GM19372 (cell line): ENCODE measurements around the gene EMX2.
"Not testable (repeated sequence)": the region's sequence is repeated elsewhere in the genome, so short reads cannot be mapped to it uniquely, and the experiment has no call there.

Source experiments
- ATAC-seq: cut with Tn5 transposase; IDR thresholded peaks from one replicate; pipeline ENCODE4 v1.9.1; 2021; ENCODE audit warnings: mild to moderate bottlenecking, low read depth, moderate library complexity; ENCODE audit not compliant: unreplicated experiment

The EMX2 gene

GRCh38 chr10:117554241-117554814 lies 11.8 kb downstream of the EMX2 start:
- ATAC-seq = no peak

- ATAC-seq = no peak
These were observed 12.5 kb downstream of the EMX2 start for GRCh38 chr10:117555017-117555416.

- ATAC-seq = no peak
These were observed 13.3 kb downstream of the EMX2 start for GRCh38 chr10:117555863-117556262.

- ATAC-seq = no peak
These were observed 13.8 kb downstream of the EMX2 start for GRCh38 chr10:117556356-117556755.

- ATAC-seq = no peak
These were observed 17.2 kb downstream of the EMX2 start for GRCh38 chr10:117559712-117560111.

- no peak for ATAC-seq
These were observed 18.4 kb downstream of the EMX2 start for GRCh38 chr10:117560942-117561341.

GRCh38 chr10:117562220-117562619 lies 19.7 kb downstream of the EMX2 start:
- no peak for ATAC-seq

GRCh38 chr10:117562896-117563737 lies 20.6 kb downstream of the EMX2 start:
- ATAC-seq = no peak

GRCh38 chr10:117563780-117564179 lies 21.2 kb downstream of the EMX2 start:
- ATAC-seq = no peak

GRCh38 chr10:117565068-117565467 lies 22.5 kb downstream of the EMX2 start:
- ATAC-seq = no peak

- no peak for ATAC-seq
These were observed 25.8 kb downstream of the EMX2 start for GRCh38 chr10:117568334-117568733.

GRCh38 chr10:117569610-117570390 lies 27.3 kb downstream of the EMX2 start:
- no peak for ATAC-seq

GRCh38 chr10:117570880-117571279 lies 28.3 kb downstream of the EMX2 start:
- ATAC-seq = no peak

- no peak for ATAC-seq
These were observed 32.1 kb downstream of the EMX2 start for GRCh38 chr10:117574498-117575146.

- no peak for ATAC-seq
These were observed 35.9 kb downstream of the EMX2 start for GRCh38 chr10:117578490-117578889.

- ATAC-seq = no peak
These were observed 36.5 kb downstream of the EMX2 start for GRCh38 chr10:117578999-117579590.

GRCh38 chr10:117581961-117582360 lies 39.4 kb downstream of the EMX2 start:
- ATAC-seq = no peak

- not testable (repeated sequence) for ATAC-seq
These were observed 42.3 kb downstream of the EMX2 start for GRCh38 chr10:117584831-117585230.

- no peak for ATAC-seq
These were observed 44.5 kb downstream of the EMX2 start for GRCh38 chr10:117587036-117587435.

GRCh38 chr10:117590101-117590875 lies 47.7 kb downstream of the EMX2 start:
- ATAC-seq = no peak
